ENCODE measurements around the gene SRSF9. TPM values are rescaled to one million over a fixed set of nuclear protein-coding genes. Genes with fewer than 3 reads are reported as not detected.

SRSF9 gene
- total and polyA plus RNA-seq, 2 of the 4 experiments (the other 2 are of a cell fraction): 102 to 143 TPM

GRCh38 chr12:120429368-120429767 lies 40.2 kb downstream of the SRSF9 start:
- H3K18ac ChIP-seq (ENCODE audit: low read depth, low read length): no peak overlapping the region
- no peak overlapping the region for H3K4me3 ChIP-seq (ENCODE audit: insufficient read depth, low read depth, low read length)
- no peak overlapping the region for H3K23ac ChIP-seq (ENCODE audit: low read depth, low read length)
- H3K27ac ChIP-seq (ENCODE audit: insufficient read depth, low read length): no peak overlapping the region
- H4K8ac ChIP-seq (ENCODE audit: low read depth in 2 of 2, low read length in 2 of 2): no peak overlapping the region
- H3K9me3 ChIP-seq (ENCODE audit: control insufficient read depth, insufficient read depth, low read length): no peaks in the 10 kb centered on the region
- no peak overlapping the region for H2BK20ac ChIP-seq (ENCODE audit: low read depth, low read length)
- no peaks in the 10 kb centered on the region for H4K20me1 ChIP-seq (ENCODE audit: insufficient read depth, low read length)
- H2AFZ ChIP-seq (replicated peaks; ENCODE audit: low read length, poor library complexity): no peak overlapping the region
- 71% methylated on average over 3 of the region's 7 CpGs; no CpG with 5 or more reads in 1 of the 2 experiments for WGBS, 2 experiments (ENCODE audit: extremely low coverage in 2 of 2, insufficient read length in 1 of 2)
- H3K36me3 ChIP-seq (ENCODE audit: control insufficient read depth, insufficient read depth, low read length): no peaks in the 10 kb centered on the region
- no peak overlapping the region for H2AK5ac ChIP-seq (ENCODE audit: low read depth, low read length)
- no peak overlapping the region for H3K56ac ChIP-seq (ENCODE audit: extremely low read depth, insufficient read depth, low read length)
- ATAC-seq (ENCODE audit: low read depth) (no peak), DNase-seq (no peak)
- H2BK15ac ChIP-seq (ENCODE audit: low read depth, low read length): no peak overlapping the region
- dilution Hi-C loops (cut with HindIII; ENCODE audit: low sequenced_read_pairs, unreplicated experiment): no loop called here
- H3K4ac ChIP-seq (ENCODE audit: low read depth, low read length): no peak overlapping the region
- no peak overlapping the region for H3K4me2 ChIP-seq (ENCODE audit: low read depth, low read length)
- ChIA-PET POLR2A (ENCODE audit: unreplicated experiment) (no interaction called here), CTCF (interaction anchor here (0.8 to 2.4 kb wide), 3 partner anchors 72 to 128 kb away, joined by 3 to 15 read pairs (median 3); no protein-coding TSS in a partner anchor)
- no peaks in the 10 kb centered on the region for H3K4me1 ChIP-seq (ENCODE audit: control insufficient read depth, insufficient read depth, low read length)
- no peaks in the 10 kb centered on the region for H3K79me1 ChIP-seq (ENCODE audit: low read depth in 1 of 2, low read length in 2 of 2)
- in situ Hi-C loops (cut with MboI; ENCODE audit: low sequenced_read_pairs): loop anchor here (25.0 kb wide), 1 partner anchor 92 kb away; the partner anchor contains the start of gene PLA2G1B
- H3K27me3 ChIP-seq (ENCODE audit: control insufficient read depth, insufficient read depth, low read length): peaks cover 24% of the 10 kb centered on the region
- no peaks in the 10 kb centered on the region for H3K9me1 ChIP-seq (ENCODE audit: insufficient read depth, low read length)
- no TSS peak for BruUV-seq (replicated peaks)
- H4K5ac ChIP-seq (ENCODE audit: low read depth, low read length): no peak overlapping the region
- intact Hi-C loops (cut with micrococcal nuclease): no loop called here
- H3K14ac ChIP-seq (replicated peaks; ENCODE audit: low read depth, low read length): no peak overlapping the region
- TF ChIP-seq CHD1 (IDR thresholded peaks at IDR 0.05; ENCODE audit: low read depth, low read length) (no peak), RFX5 (IDR thresholded peaks at IDR 0.05; ENCODE audit: low read depth, low read length) (no peak), MXI1 (IDR thresholded peaks at IDR 0.05; ENCODE audit: borderline replicate concordance, low read depth, low read length) (no peak), RAD21 (IDR thresholded peaks at IDR 0.05; ENCODE audit: low read length) (no peak), BHLHE40 (IDR thresholded peaks at IDR 0.05; ENCODE audit: low read depth, low read length) (no peak), ELK1 (IDR thresholded peaks at IDR 0.05; ENCODE audit: borderline replicate concordance, low read depth, low read length) (no peak), CTCF (conservative IDR thresholded peaks at IDR 0.05; ENCODE audit: low read depth, low read length) (no peak)
- no peak overlapping the region for H4K91ac ChIP-seq (ENCODE audit: insufficient read depth, low read depth, low read length)
- H2AK9ac ChIP-seq (replicated peaks; ENCODE audit: low read depth, low read length, poor library complexity): no peak overlapping the region
- no peak overlapping the region for H2BK5ac ChIP-seq (ENCODE audit: low read depth, low read length, poor library complexity, severe bottlenecking)
- H2BK120ac ChIP-seq (ENCODE audit: low read depth, low read length): no peak overlapping the region
- H3K9ac ChIP-seq (ENCODE audit: low read depth, low read length): no peak overlapping the region
